Neural progenitor cell (in vitro differentiated cells): ENCODE data around the gene SEMA6B. TPM values are rescaled to one million over a fixed set of nuclear protein-coding genes. Genes with fewer than 3 reads are reported as not detected.

Experiments
- DNase-seq: peaks from one replicate; pipeline ENCODE4 v3.0.0-alpha.2; 2016; ENCODE audit warnings: low spot score
- H2AFZ ChIP-seq: fragments of 200-600 bp; sonication (generic); replicated peaks from 2 replicates; pipeline ENCODE4 v1.6.1; 2016; ENCODE audit warnings: antibody characterized with exemption
- H3F3A ChIP-seq: fragments of 200-600 bp; sonication (generic); 2 replicates; pipeline ENCODE4 v1.6.1; 2016; ENCODE audit warnings: antibody characterized with exemption, low read depth
- H3K27ac ChIP-seq: fragments of 200-600 bp; sonication (generic); 2 replicates; pipeline ENCODE4 v1.5.1; 2016; ENCODE audit warnings: mild to moderate bottlenecking
- H3K27me3 ChIP-seq: fragments of 200-600 bp; sonication (generic); 2 replicates; pipeline ENCODE4 v1.6.1; 2016; ENCODE audit warnings: mild to moderate bottlenecking, moderate library complexity
- H3K36me3 ChIP-seq: fragments of 200-600 bp; sonication (generic); 2 replicates; pipeline ENCODE4 v1.5.1; 2016
- H3K4me1 ChIP-seq: fragments of 200-600 bp; sonication (generic); 2 replicates; pipeline ENCODE4 v1.6.1; 2016; ENCODE audit warnings: mixed run types
- H3K4me2 ChIP-seq: fragments of 200-600 bp; sonication (generic); 2 replicates; pipeline ENCODE4 v1.6.1; 2016
- H3K4me3 ChIP-seq: fragments of 200-600 bp; sonication (generic); 2 replicates; pipeline ENCODE4 v1.5.1; 2016
- H3K79me2 ChIP-seq: fragments of 200-600 bp; sonication (generic); 2 replicates; pipeline ENCODE4 v1.6.1; 2016; ENCODE audit warnings: low read depth
- H3K9ac ChIP-seq: fragments of 200-600 bp; sonication (generic); 2 replicates; pipeline ENCODE4 v1.6.1; 2016
- H3K9me3 ChIP-seq: fragments of 200-600 bp; sonication (generic); 2 replicates; pipeline ENCODE4 v1.5.1; 2016; ENCODE audit warnings: low read depth
- H4K20me1 ChIP-seq: fragments of 200-600 bp; sonication (generic); 2 replicates; pipeline ENCODE4 v1.6.1; 2016; ENCODE audit warnings: low read depth
- H3K27ac Mint-ChIP-seq: 3 replicates; pipeline ENCODE4 v1.8.0; 2021; ENCODE audit warnings: mixed read lengths
- H3K27me3 Mint-ChIP-seq: 2 replicates; pipeline ENCODE4 v1.8.0; 2022; ENCODE audit warnings: low read depth, mild to moderate bottlenecking, inconsistent platforms, moderate library complexity, mixed read lengths; ENCODE audit not compliant: insufficient read depth
- H3K36me3 Mint-ChIP-seq: 3 replicates; pipeline ENCODE4 v1.8.0; 2021; ENCODE audit warnings: mixed read lengths
- H3K4me1 Mint-ChIP-seq: 3 replicates; pipeline ENCODE4 v1.8.0; 2021; ENCODE audit warnings: mixed read lengths
- H3K4me3 Mint-ChIP-seq: 3 replicates; pipeline ENCODE4 v1.8.0; 2021; ENCODE audit warnings: mild to moderate bottlenecking, moderate library complexity, mixed read lengths
- H3K9me3 Mint-ChIP-seq: 3 replicates; pipeline ENCODE4 v1.8.0; 2020; ENCODE audit warnings: mixed read lengths
- CTCF ChIP-seq: fragments of 200-600 bp; sonication (generic); IDR thresholded peaks from 2 replicates; pipeline ENCODE4 v1.5.1; 2017; ENCODE audit warnings: antibody characterized with exemption, mild to moderate bottlenecking
- EZH2 ChIP-seq: fragments of 200-600 bp; sonication (generic); IDR thresholded peaks from 2 replicates; pipeline ENCODE4 v1.6.1; 2017; ENCODE audit warnings: antibody characterized with exemption, mild to moderate bottlenecking, moderate library complexity
- EZH2phosphoT487 ChIP-seq: fragments of 200-600 bp; sonication (generic); IDR thresholded peaks from 2 replicates; pipeline ENCODE4 v1.6.1; 2017; ENCODE audit warnings: antibody characterized with exemption
- total RNA-seq: library from RNA; depleted of rRNA; stranded (reverse); fragments of >200 nt; gene quantifications from 2 replicates; pipeline ENCODE4 v1.2.3, GENCODE V29; 2015; ENCODE audit warnings: low replicate concordance

The SEMA6B gene
- total RNA-seq, 1 donor from 2014 or later = 22.6 TPM

GRCh38 chr19:4538601-4538954 is 20.9 kb downstream of the SEMA6B start:
- Histone ChIP-seq H2AFZ (no peak overlapping the region), H3K4me2 (no peak overlapping the region), H4K20me1 (peaks cover 6% of the 10 kb centered on the region), H3K27me3 (peaks cover 32% of the 10 kb centered on the region), H3K4me3 (no peak overlapping the region), H3K79me2 (no peaks in the 10 kb centered on the region), H3K9ac (no peak overlapping the region), H3K27ac (no peak overlapping the region), H3F3A (peaks cover 2% of the 10 kb centered on the region), H3K9me3 (no peaks in the 10 kb centered on the region), H3K4me1 (peaks cover 7% of the 10 kb centered on the region), H3K36me3 (no peaks in the 10 kb centered on the region)
- TF ChIP-seq EZH2phosphoT487 (no peak), EZH2 (no peak), CTCF (no peak)
- H3K4me3 Mint-ChIP-seq = no peak overlapping the region
- H3K9me3 Mint-ChIP-seq = no peaks in the 10 kb centered on the region
- H3K4me1 Mint-ChIP-seq = peaks cover 12% of the 10 kb centered on the region
- no peak overlapping the region for H3K27ac Mint-ChIP-seq
- peaks cover 8% of the 10 kb centered on the region for H3K27me3 Mint-ChIP-seq
- no peaks in the 10 kb centered on the region for H3K36me3 Mint-ChIP-seq
- no peak for DNase-seq

DNA sequence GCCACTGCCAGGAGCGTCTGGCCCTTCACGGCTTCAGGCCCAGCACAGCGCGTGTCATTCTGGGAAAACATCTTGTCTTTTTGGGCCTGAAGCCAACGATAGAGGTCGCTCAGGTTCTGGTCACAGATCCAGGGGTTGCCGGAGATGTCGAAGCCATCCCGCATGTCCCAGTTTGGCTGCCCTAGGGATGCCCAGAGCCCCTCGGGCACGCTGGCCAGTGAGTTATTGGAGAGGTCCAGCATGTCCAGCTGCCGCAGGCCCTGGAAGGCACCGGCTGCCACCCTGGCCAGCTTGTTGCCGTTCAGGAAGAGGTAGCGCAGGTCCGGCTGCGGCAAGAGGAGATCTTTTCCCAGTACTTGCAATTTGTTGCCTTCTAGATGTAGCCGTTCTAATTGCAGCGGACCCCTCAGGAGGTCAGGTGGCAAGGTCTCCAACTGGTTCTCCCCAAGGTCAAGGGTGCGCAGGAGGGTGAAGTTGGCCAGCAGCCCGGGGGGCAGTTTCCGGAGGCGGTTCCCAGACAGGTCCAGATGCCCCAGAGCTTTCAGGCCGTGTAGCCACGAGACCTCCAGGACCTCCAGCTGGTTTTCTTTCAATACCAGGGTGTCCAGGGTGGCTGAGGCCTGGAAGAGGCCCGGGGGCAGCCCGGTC is 21.4 kb downstream of the SEMA6B start:
- Mint-ChIP-seq H3K36me3 (no peaks in the 10 kb centered on the region), H3K4me3 (no peak overlapping the region)

DNA sequence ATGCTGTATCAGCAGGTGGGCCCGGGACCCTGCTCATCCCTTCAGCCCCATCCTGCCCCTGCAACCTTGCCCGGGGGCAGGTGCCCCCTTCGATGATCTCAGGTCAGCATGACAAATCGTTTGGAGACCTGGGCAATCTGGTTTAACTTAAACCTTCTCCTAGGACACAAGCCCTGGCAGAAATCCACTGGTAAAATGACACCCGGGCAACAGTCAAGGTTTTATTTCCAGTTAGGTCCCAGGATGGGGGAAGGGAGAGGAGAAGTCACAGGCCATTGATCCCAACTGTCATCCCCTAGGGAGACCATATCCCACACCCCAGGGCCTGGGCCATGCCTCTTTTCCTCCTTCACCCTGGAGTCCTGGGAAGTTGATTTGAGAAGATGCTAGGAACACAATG is 22.7 kb downstream of the SEMA6B start:
- Histone ChIP-seq H2AFZ (no peak overlapping the region), H3K27ac (no peak overlapping the region), H3F3A (peaks cover 2% of the 10 kb centered on the region), H3K79me2 (no peaks in the 10 kb centered on the region), H3K36me3 (no peaks in the 10 kb centered on the region), H3K4me2 (no peak overlapping the region), H3K27me3 (peaks cover 38% of the 10 kb centered on the region), H3K9me3 (no peaks in the 10 kb centered on the region), H4K20me1 (peaks cover 6% of the 10 kb centered on the region), H3K4me3 (no peak overlapping the region), H3K9ac (no peak overlapping the region), H3K4me1 (peaks cover 7% of the 10 kb centered on the region)
- H3K27me3 Mint-ChIP-seq = peaks cover 12% of the 10 kb centered on the region
- no peak for TF ChIP-seq EZH2phosphoT487
- no peak for TF ChIP-seq EZH2
- no peak for TF ChIP-seq CTCF
- no peak overlapping the region for H3K27ac Mint-ChIP-seq
- H3K9me3 Mint-ChIP-seq = no peaks in the 10 kb centered on the region
- H3K4me1 Mint-ChIP-seq = peaks cover 15% of the 10 kb centered on the region
- no peak for DNase-seq
- no peaks in the 10 kb centered on the region for H3K36me3 Mint-ChIP-seq
- H3K4me3 Mint-ChIP-seq = no peak overlapping the region

More for the DNA sequence above, 21.4 kb downstream of the SEMA6B start:
- Histone ChIP-seq H3K79me2 (no peaks in the 10 kb centered on the region), H3K36me3 (no peaks in the 10 kb centered on the region), H3K9ac (no peak overlapping the region), H3K4me1 (peaks cover 7% of the 10 kb centered on the region), H3K27ac (no peak overlapping the region), H3K9me3 (no peaks in the 10 kb centered on the region), H2AFZ (no peak overlapping the region), H3K27me3 (peaks cover 37% of the 10 kb centered on the region), H3F3A (peaks cover 2% of the 10 kb centered on the region), H4K20me1 (peaks cover 6% of the 10 kb centered on the region), H3K4me2 (no peak overlapping the region), H3K4me3 (no peak overlapping the region)
- DNase-seq = peak; percentile 33
- H3K27me3 Mint-ChIP-seq = peaks cover 12% of the 10 kb centered on the region
- TF ChIP-seq EZH2 (no peak), CTCF (peak; percentile 32), EZH2phosphoT487 (no peak)
- no peaks in the 10 kb centered on the region for H3K9me3 Mint-ChIP-seq
- peaks cover 15% of the 10 kb centered on the region for H3K4me1 Mint-ChIP-seq
- no peak overlapping the region for H3K27ac Mint-ChIP-seq
